IPS DF 4.7 (cell line): Measurements from ENCODE around the gene SAP130.
"Not testable (repeated sequence)": the region's sequence is repeated elsewhere in the genome, so short reads cannot be mapped to it uniquely, and the experiment has no call there.

Source experiments
- DNase-seq: peaks from one replicate; pipeline ENCODE4 v3.0.0-alpha.2; 2013; ENCODE audit warnings: low spot score; ENCODE audit errors: extremely low read depth

Gene SAP130

GRCh38 chr2:127953128-127953718 is 74.6 kb downstream of the SAP130 start:
- DNase-seq: no peak

- no peak for DNase-seq
These were observed 76.8 kb downstream of the SAP130 start for GRCh38 chr2:127951026-127951425.

GRCh38 chr2:127950264-127950663 is 77.6 kb downstream of the SAP130 start:
- DNase-seq: no peak

- DNase-seq: no peak
These were observed 82.6 kb downstream of the SAP130 start for GRCh38 chr2:127945281-127945680.

DNA sequence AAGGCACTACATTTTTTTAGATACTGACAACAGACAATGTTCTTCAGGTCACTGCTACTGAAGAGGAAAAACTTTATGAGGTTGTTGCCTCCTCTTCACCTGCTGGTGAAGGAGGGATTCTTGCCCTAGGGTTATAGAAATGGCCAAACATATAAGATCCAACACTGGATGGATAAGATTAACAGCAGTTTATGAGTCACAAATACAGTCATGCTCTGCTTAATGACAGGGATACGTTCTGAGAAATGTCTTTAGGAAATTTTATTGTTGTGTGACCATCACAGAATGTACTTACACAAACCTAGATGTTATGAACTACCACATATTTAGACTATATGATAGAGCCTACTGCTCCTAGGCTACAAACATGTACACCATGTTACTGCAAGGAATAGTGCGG is 84.7 kb downstream of the SAP130 start:
- DNase-seq: no peak

GRCh38 chr2:127942002-127942401 is 85.9 kb downstream of the SAP130 start:
- no peak for DNase-seq

DNA sequence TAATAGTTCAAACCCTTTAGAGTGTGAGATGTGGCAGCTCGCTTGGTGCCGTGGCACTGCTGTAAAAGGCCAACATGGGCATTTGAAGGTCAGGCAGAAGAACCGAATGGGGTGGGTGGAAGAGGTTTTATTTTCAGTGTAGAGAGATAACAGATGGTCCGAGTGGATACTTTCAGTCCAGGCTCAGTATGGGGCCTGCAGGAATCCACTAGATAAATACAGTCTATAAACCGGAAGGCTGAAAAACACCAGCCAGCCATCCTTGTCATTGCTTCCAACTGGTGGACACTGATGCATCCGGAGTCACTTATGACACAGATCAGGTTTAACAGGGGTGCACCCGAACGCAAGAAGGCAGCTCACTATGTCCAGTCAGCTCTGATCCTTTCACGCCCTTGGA is 86.4 kb downstream of the SAP130 start:
- no peak for DNase-seq

DNA sequence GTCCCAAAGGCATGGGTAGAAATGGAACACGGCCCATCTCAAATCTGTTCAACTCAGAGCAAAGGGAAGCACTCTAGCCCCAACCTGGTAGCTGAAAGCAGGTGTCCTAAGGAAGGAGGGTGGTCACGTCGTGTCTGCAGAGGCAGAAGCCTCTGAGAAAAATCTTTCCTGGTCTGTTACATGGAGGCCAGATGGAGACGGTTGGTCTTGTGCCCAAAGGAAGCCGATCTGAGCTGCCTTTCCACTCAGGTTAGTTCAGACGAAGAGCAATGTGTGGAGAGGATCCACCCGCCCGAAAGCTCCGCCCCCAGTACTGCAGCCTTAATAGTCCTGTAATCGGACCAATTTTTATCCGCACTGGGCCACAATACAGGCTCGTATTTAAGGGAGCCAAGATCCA is 87.2 kb downstream of the SAP130 start:
- DNase-seq: no peak

GRCh38 chr2:127935337-127935736 is 92.5 kb downstream of the SAP130 start:
- no peak for DNase-seq

DNA sequence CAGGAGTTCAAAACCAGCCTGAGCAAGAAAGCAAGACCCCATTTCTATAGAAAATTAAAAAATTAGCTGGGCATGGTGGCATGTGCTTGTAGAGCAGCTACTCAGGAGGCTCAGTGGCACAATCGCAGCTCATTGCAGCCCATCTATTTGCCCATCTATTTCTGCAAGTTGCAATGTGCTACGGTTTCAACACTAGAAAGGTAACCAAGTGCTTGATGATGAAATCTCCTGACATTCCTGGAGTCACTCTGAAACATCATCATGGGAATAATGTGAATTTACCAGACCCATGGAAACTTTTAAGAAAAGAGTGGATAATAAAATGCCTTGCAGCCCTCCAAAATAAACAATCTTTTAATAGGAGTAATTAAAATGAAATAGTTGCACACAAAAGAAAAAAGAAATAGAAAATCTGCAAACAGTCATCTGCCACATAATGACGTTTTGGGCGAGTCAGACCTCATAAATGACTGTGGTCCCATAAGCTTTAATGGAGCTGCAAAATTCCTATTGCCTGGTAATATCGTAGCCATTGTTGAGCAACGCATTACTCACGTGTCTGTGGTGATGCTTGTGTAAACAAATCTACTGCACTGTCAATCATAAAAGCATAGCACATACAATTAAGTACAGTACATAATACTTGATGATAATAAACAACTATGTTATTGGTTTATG is 95.5 kb downstream of the SAP130 start:
- DNase-seq: no peak

DNA sequence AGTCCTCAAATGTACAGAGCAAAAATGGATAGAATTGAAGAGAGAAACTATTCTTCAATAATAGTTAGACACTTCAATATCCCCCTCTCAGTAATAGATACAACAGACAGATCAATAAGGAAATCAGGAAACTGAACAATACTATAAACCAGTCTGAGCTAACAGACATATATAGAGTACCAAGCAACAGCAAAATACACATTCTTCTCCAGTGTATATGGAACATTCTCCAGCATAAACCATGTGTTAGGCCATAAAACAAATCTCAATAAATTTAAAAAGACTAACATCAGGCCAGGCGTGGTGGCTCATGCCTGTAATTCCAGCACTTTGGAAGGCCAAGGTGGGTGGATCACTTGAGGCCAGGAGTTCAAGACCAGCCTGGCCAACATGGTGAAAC is 98.4 kb downstream of the SAP130 start:
- no peak for DNase-seq

DNA sequence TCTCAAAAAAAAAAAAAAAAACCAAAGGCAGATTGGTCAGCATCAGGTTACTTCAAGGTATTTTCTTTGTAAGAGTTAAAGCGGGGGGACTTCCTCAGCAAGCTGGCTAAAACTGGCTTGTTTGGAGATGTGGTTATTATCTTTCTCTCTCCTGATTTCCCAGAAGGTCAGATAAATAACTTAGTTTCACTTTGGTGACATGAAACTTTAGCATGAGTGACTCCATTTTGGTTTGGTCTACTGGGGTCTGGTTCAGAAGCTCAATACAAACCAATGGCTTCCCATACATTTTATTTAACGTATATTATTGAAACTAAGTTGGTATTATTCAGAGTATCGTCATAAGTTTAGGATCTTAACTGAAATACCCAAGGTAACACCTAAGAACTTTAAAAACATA is 100.5 kb downstream of the SAP130 start:
- no peak for DNase-seq

DNA sequence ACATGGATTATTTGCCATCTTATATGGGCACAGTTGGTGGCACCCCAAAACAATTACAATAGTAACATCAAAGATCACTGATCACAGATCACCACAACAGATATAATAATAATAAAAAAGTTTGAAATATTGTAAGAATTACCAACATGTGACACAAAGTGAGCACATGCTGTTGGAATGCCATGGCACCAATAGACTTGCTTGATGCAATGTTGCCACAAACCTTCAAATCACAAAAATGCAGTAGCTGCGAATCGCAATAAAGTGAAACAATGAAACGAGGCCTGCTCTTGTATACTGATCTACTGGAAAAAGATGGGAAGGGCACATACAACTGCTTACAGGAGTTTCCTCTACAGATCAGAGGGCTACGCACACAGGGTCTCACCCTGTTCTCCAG is 109.9 kb downstream of the SAP130 start:
- no peak for DNase-seq

DNA sequence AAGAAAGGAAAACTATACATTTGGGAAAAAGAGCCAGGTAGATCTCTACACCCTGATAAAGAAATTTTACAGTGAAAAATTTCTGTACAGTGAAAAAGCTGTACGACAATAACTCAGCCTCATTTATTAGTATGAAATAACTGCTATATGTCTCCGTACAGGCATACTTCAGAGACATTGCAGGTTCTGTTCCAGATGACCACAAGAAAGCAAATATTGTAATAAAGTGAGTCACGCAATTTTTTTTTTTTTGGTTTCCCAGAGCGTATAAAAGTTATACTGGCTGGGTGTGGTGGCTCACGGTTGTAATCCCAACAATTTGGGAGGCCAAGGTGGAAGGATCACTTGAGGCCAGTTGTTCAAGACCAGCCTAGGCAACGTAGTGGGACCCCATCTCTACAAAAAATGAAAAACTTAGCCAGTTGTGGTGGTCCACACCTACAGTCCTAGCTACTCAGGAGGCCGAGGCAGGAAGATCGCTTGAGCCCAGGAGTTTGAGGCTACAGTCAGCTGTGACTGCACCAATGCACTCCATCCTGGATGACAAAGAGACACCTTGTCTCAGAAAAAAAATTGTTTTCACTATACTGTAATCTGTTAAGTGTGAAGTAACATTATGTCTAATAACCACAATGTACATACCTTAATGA is 113.9 kb downstream of the SAP130 start:
- DNase-seq: no peak

GRCh38 chr2:127911737-127912136 is 116.1 kb downstream of the SAP130 start:
- no peak for DNase-seq

GRCh38 chr2:127910415-127910814 is 117.4 kb downstream of the SAP130 start:
- no peak for DNase-seq

GRCh38 chr2:127909019-127909418 is 118.8 kb downstream of the SAP130 start:
- DNase-seq: no peak

DNA sequence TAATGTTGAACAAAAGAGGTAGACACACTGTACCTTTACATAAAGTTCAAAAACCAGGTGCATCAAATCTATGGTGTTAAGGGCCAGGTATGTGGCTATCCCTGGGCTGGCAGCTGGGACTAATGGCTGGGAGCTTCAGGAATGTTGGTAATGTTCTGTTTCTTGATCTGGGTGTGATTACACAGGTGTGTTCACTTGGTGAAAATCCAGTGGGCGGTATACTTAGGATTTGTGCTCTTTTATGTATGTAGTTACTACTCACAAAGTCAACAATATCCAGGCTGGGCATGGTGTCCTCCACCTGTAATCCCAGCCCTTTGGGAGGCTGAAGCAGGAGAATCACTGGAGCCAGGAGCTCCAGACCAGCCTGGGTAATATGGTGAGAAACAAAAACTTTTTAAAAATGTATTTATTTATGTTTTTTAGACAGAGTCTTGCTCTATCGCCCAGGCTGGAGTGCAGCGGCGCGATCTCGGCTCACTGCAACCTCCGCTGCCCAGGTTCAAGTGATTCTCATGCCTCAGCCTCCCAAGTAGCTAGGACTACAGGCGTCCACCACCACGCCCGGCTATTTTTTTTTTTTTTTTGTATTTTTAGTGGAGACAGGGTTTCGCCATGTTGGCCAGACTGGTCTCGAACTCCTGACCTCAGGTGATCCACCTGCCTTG is 120.0 kb downstream of the SAP130 start:
- DNase-seq: not testable (repeated sequence)

DNA sequence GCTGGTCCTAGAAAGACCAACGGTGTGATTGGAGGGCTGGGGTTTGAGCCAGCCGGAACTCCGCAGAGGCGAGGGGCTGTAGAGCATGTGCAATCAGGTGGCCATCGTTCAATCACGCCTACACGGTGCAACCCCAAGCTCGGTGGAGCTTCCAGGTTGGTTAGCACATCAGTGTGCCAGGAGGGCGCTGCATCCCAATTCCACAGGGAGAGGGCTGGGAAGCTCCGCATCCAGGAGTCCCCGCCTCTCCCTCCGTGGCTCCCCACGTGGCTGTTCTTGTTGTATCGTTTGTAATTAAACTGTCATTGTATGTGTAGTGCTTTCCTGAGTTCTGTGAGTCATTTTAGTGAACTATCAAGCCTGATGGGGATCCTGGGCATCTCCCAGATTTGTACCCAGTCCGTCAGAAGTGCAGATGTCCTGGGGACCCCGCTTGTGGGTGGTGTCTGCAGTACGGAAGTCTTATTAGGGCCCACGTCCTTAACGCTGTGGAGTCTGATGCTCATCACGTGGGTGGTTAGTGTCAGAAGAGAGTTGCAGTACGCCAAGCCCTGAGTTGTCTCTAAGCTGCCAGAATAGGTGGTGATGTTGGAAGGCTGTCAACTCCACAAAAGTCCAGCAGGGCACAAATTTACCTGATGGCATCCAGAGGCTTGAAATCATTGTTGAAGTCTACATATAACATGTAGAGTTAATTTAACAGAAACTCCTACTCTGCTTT is 121.5 kb downstream of the SAP130 start:
- DNase-seq: no peak

DNA sequence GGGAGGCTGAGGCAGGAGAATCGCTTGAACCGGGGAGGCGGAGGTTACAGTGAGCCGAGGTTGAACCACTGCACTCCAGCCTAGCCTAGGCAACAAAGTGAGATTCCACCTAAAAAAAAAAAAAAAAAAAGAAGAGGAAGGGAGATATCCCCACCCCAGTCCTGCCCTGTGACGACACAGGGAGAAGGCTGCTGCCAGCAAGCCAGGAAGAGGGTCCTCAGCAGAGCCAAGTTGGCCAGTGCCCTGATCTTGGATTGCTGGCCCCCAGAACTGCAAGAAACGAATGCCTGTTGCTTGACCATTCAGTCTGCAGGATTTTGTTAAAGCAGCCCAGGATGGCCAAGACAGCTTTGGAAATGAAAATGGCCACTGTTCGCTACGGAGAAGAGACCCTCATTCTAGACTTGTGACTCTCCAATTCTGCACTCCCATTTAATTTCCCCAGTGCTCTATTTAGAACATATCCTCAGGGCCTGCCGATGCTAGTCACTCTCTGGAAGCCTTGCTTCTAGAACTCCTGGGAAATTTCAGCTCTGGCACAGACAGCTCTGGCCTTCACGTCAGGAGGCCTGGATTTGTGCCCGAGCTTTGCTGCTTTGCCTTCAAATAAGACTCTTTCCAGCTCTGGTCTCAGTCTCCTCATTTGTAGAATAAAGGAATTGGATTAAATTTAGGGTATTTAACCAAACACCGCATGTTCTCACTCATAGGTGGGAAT is 126.4 kb downstream of the SAP130 start:
- no peak for DNase-seq
